GM12875 (cell line): ENCODE measurements around the gene ADGRA3.

ENCODE experiments used
- H3K4me3 ChIP-seq: one replicate; pipeline ENCODE4 v1.5.1; 2011; ENCODE audit warnings: low read depth, low read length, control low read depth
- TF ChIP-seq, protein P1 (sequence below): IDR thresholded peaks from 2 replicates; pipeline ENCODE4 v1.5.1; 2011; ENCODE audit warnings: low read depth, mild to moderate bottlenecking, control low read depth, inconsistent platforms, low read length, moderate library complexity, borderline replicate concordance; ENCODE audit not compliant: insufficient read depth

The ADGRA3 gene

DNA sequence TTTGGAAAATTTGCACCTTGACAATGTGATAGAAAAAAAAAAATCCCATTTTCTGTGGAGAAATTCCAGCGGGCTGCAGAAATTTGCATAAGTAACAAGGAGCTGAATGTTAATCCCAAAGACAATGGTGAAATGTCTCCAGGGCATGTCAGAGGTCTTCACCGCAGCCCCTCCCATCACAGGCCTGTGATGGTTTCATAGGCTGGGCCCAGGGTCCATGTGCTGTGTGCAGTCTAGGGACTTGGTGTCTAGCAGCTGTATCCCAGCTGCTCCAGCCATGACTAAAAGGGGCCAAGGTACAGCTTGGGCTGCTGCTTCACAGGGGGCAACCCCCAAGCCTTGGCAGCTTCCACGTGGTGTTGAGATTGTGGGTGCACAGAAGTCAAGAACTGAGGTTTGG, 85.2 kb downstream of the ADGRA3 start:
- TF ChIP-seq, protein P1, sequence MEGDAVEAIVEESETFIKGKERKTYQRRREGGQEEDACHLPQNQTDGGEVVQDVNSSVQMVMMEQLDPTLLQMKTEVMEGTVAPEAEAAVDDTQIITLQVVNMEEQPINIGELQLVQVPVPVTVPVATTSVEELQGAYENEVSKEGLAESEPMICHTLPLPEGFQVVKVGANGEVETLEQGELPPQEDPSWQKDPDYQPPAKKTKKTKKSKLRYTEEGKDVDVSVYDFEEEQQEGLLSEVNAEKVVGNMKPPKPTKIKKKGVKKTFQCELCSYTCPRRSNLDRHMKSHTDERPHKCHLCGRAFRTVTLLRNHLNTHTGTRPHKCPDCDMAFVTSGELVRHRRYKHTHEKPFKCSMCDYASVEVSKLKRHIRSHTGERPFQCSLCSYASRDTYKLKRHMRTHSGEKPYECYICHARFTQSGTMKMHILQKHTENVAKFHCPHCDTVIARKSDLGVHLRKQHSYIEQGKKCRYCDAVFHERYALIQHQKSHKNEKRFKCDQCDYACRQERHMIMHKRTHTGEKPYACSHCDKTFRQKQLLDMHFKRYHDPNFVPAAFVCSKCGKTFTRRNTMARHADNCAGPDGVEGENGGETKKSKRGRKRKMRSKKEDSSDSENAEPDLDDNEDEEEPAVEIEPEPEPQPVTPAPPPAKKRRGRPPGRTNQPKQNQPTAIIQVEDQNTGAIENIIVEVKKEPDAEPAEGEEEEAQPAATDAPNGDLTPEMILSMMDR: no peak
- no peak overlapping the region for H3K4me3 ChIP-seq

DNA sequence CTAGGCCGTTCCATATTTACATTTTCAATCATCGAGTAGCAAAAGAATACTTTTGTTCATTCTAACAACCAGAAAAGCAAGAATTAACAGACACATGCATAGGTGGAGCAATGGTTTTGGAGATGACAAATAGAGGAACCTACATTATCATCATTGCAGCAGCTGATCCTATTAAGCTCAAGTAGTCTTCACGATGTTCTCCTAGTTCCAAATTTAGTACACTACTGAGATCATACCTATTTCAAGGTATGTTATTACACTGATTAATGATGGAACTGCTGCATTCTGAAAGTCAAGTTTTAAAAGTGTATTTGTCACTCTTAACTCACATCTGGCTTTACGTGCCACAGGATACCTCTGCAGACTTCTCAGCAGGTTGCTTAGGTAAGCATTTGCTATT, 87.4 kb downstream of the ADGRA3 start:
- no peak overlapping the region for H3K4me3 ChIP-seq
- TF ChIP-seq, protein P1: no peak

DNA sequence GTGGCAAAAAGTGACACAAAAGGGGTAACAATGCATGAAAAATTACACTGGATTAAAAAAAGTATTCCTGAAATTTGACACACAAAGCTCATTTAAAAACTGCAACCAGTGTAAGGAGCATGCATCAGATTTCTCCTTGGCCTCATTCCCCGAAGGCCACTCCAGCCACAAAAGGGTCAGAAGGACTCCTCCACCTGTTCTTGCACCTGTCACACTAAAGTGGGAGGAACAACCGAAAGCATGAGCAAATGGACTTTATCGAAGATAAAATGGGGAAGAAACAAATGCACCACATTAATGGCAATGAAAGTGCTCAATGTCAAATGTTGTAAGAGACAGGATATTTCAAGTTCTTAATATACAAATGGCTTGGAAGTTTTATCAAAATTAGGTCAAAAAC, 88.2 kb downstream of the ADGRA3 start:
- TF ChIP-seq, protein P1: no peak
- H3K4me3 ChIP-seq: no peak overlapping the region

DNA sequence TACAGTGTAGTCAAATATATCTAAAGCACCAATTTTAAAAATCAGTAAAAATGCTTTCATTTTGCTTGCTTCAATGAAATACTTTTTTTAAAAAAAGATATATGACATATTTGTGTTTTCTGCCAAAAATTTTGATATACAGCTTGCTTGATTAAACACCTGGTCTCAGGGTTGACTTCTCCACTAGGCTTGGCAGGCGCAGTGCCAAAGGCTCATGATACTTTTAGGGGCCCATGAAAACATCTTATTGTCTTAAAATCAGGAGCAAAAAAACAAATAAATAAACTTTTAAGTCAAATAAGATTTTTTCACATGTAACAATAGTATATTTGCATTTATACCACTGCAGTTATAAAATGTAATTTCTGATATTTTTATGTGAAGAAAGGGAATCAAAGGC, 95.6 kb downstream of the ADGRA3 start:
- H3K4me3 ChIP-seq: no peak overlapping the region
- TF ChIP-seq, protein P1: no peak

DNA sequence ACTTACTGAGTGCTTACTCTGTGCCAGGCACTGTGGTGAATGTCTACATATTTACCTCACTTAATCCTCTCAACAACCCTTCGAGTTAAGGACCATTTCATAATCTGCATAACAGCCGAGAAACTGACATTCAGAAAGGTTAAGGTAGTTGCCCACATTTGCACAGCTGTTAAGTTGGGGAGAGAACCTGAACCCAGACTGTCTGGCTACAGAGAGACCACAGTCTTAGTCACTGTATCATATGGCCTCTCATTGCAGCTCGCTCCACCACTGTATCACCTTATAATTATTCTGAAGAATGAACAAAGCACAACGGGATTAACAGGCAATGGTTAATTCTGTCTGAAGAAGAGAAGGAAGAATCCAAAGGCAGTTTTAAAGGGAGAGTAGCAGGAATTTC, 98.5 kb downstream of the ADGRA3 start:
- H3K4me3 ChIP-seq: no peak overlapping the region
- TF ChIP-seq, protein P1: no peak

DNA sequence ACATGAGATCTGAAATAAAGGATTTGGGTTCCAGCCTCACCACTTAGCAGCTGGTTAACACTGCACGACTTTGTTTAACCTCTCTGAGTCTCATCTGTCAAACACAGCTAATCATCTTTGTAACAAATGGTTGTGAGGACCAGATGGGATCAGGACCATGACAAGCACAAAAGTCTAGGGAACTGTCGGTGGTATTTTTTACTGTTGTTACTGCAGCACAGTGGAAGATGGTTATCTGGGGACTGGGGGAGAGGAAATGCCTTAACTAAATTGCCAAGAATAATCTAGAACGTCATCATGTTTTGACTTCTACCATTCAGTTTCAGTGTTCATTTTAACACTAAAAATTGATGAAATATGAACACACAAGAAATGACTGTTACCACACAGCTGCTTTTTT, 99.5 kb downstream of the ADGRA3 start:
- TF ChIP-seq, protein P1: no peak
- H3K4me3 ChIP-seq: no peak overlapping the region

DNA sequence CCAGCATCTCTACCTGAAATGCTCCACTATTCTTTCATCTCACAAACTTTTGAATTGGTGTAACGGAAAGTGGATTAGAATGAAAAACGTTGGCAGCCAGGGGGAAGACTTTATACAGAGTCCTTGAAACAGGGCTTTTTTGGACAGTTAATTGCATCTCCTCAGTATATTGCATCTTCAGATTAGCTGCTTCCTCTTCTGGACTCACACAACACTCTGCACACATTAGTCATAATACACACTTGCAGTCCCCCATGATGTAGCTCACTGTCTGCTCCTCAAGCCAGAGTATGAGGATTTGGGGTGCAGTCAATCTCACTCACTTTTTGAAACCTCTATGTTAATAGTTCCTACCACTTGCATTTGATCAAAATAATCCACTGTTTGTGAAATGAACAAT, 101.0 kb downstream of the ADGRA3 start:
- no peak overlapping the region for H3K4me3 ChIP-seq
- TF ChIP-seq, protein P1: no peak
